OCI-LY1 (cell line): ENCODE data around the gene OTUD6A.

Experiments
- H2AFZ ChIP-seq: fragments of 200-600 bp; sonication (generic), shearing (Covaris generic); 2 replicates; pipeline ENCODE4 v1.6.0; 2014; ENCODE audit warnings: antibody characterized with exemption, mild to moderate bottlenecking, low read length
- H3F3A ChIP-seq: fragments of 200-600 bp; sonication (generic), shearing (Covaris generic); 2 replicates; pipeline ENCODE4 v1.6.0; 2014; ENCODE audit warnings: mild to moderate bottlenecking, antibody characterized with exemption, low read length, moderate library complexity; ENCODE audit not compliant: insufficient read depth
- H3K27ac ChIP-seq: fragments of 200-600 bp; sonication (generic); 2 replicates; pipeline ENCODE4 v1.5.1; 2014; ENCODE audit warnings: low read length, mixed run types, mild to moderate bottlenecking, low read depth; ENCODE audit not compliant: poor library complexity, severe bottlenecking
- H3K27me3 ChIP-seq: fragments of 200-600 bp; sonication (generic); 2 replicates; pipeline ENCODE4 v1.6.0; 2014; ENCODE audit warnings: antibody characterized with exemption, mild to moderate bottlenecking, low read length, moderate library complexity; ENCODE audit not compliant: insufficient read depth
- H3K36me3 ChIP-seq: fragments of 200-600 bp; sonication (generic); 2 replicates; pipeline ENCODE4 v1.6.1; 2014; ENCODE audit warnings: mild to moderate bottlenecking, antibody characterized with exemption, low read length, moderate library complexity, mixed read lengths; ENCODE audit not compliant: insufficient read depth
- H3K4me1 ChIP-seq: fragments of 200-600 bp; sonication (generic); 2 replicates; pipeline ENCODE4 v1.5.1; 2014; ENCODE audit warnings: mild to moderate bottlenecking, low read length, moderate library complexity; ENCODE audit not compliant: insufficient read depth, severe bottlenecking
- H3K4me2 ChIP-seq: fragments of 200-600 bp; sonication (generic), shearing (Covaris generic); 2 replicates; pipeline ENCODE4 v1.6.1; 2014; ENCODE audit warnings: low read length
- H3K4me3 ChIP-seq: fragments of 200-600 bp; sonication (generic); 2 replicates; pipeline ENCODE4 v1.5.1; 2014; ENCODE audit warnings: low read length, low read depth, mild to moderate bottlenecking, mixed read lengths; ENCODE audit not compliant: poor library complexity, severe bottlenecking
- H3K79me2 ChIP-seq: fragments of 200-600 bp; shearing (Covaris generic); 2 replicates; pipeline ENCODE4 v1.6.1; 2016; ENCODE audit warnings: mixed run types, low read length, mixed read lengths; ENCODE audit not compliant: insufficient read depth
- H3K9ac ChIP-seq: fragments of 200-600 bp; sonication (generic), shearing (Covaris generic); 2 replicates; pipeline ENCODE4 v1.6.1; 2014; ENCODE audit warnings: mild to moderate bottlenecking, low read length, mixed read lengths
- H3K9me2 ChIP-seq: fragments of 200-600 bp; sonication (generic), shearing (Covaris generic); 2 replicates; pipeline ENCODE4 v1.6.1; 2014; ENCODE audit warnings: low read depth, mild to moderate bottlenecking, low read length, mixed read lengths
- H3K9me3 ChIP-seq: fragments of 200-600 bp; shearing (Covaris generic); 2 replicates; pipeline ENCODE4 v1.6.1; 2014; ENCODE audit warnings: low read length, mixed read lengths
- H4K20me1 ChIP-seq: fragments of 200-600 bp; sonication (generic), shearing (Covaris generic); 2 replicates; pipeline ENCODE4 v1.6.0; 2016; ENCODE audit warnings: mild to moderate bottlenecking, low read length; ENCODE audit not compliant: insufficient read depth
- CTCF ChIP-seq: fragments of 200-600 bp; sonication (generic), shearing (Covaris generic); IDR thresholded peaks from 2 replicates; pipeline ENCODE4 v1.5.1; 2017; ENCODE audit warnings: mild to moderate bottlenecking, antibody characterized with exemption, low read length, moderate library complexity, mixed read lengths
- EZH2 ChIP-seq: fragments of 200-600 bp; sonication (generic), shearing (Covaris generic); IDR thresholded peaks from 2 replicates; pipeline ENCODE4 v1.8.0; 2017; ENCODE audit warnings: borderline replicate concordance, mixed run types, mild to moderate bottlenecking, antibody characterized with exemption, low read length, moderate library complexity, mixed read lengths

OTUD6A gene

DNA sequence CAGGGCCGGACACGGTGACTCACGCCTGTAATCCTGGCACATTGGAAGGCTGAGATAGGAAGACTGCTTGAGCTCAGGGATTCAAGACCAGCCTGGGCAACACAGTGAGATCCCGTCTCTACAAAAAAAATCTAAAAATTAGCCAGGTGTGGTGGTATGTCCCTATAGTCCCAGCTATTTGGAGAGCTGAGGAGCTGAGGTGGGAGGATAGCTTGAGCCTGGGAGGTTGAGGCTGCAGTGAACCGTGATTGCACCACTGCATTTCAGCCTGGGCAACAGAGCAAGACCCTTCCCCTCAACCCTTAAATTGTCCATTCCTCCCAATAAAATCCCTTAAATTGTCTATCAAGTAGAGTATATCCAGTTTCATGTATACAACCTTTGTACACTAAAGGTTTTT lies 17.0 kb downstream of the OTUD6A start:
- no peak overlapping the region for H3K4me3 ChIP-seq
- no peaks in the 10 kb centered on the region for H4K20me1 ChIP-seq
- no peak overlapping the region for H3K9ac ChIP-seq
- no peaks in the 10 kb centered on the region for H3K4me1 ChIP-seq
- no peaks in the 10 kb centered on the region for H3K79me2 ChIP-seq
- no peak overlapping the region for H3K27ac ChIP-seq
- H3K27me3 ChIP-seq = no peaks in the 10 kb centered on the region
- no peaks in the 10 kb centered on the region for H3F3A ChIP-seq
- no peaks in the 10 kb centered on the region for H3K36me3 ChIP-seq
- TF ChIP-seq EZH2 = no peak
- no peak overlapping the region for H2AFZ ChIP-seq
- H3K9me2 ChIP-seq = no peaks in the 10 kb centered on the region
- no peaks in the 10 kb centered on the region for H3K9me3 ChIP-seq
- H3K4me2 ChIP-seq = no peak overlapping the region

DNA sequence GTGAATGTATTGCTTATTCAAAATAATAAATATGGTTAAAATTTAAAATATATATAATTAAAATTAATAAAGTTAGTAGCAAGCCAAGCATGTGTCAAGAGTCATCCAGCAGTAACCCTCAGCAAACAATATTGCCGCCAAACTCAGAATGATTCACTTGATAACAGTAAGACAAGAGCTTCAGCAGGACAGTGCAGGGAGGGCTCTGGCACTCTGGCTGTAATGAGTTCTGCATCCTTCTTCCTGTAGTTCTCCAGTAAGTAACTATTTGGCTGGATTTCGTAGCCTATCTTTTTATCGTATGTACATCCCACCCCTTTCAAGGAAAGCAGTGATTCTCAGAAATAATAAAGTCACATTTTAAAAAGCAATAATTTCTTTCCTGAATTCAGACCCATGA lies 17.6 kb downstream of the OTUD6A start:
- H3K9me3 ChIP-seq = no peaks in the 10 kb centered on the region
- no peaks in the 10 kb centered on the region for H3K4me1 ChIP-seq
- no peaks in the 10 kb centered on the region for H3K27me3 ChIP-seq
- no peak overlapping the region for H2AFZ ChIP-seq
- TF ChIP-seq EZH2 = no peak
- no peak for TF ChIP-seq CTCF
- H3K4me3 ChIP-seq = no peak overlapping the region
- H3K36me3 ChIP-seq = no peaks in the 10 kb centered on the region
- no peak overlapping the region for H3K4me2 ChIP-seq
- H3K27ac ChIP-seq = no peak overlapping the region
- no peak overlapping the region for H3K9ac ChIP-seq
- no peaks in the 10 kb centered on the region for H4K20me1 ChIP-seq
- H3K79me2 ChIP-seq = no peaks in the 10 kb centered on the region
- H3F3A ChIP-seq = no peaks in the 10 kb centered on the region
- H3K9me2 ChIP-seq = no peaks in the 10 kb centered on the region

- Histone ChIP-seq H3K9ac (no peak overlapping the region), H3K9me2 (no peaks in the 10 kb centered on the region), H2AFZ (no peak overlapping the region), H3K4me1 (no peaks in the 10 kb centered on the region), H3K79me2 (no peaks in the 10 kb centered on the region), H3K36me3 (no peaks in the 10 kb centered on the region), H3K27ac (no peak overlapping the region), H3K4me3 (no peak overlapping the region), H3K27me3 (no peaks in the 10 kb centered on the region), H4K20me1 (no peaks in the 10 kb centered on the region), H3F3A (no peaks in the 10 kb centered on the region), H3K9me3 (no peaks in the 10 kb centered on the region), H3K4me2 (no peak overlapping the region)
- TF ChIP-seq EZH2 (no peak), CTCF (no peak)
Measured at GRCh38 chrX:70082723-70083122, 20.5 kb downstream of the OTUD6A start.

DNA sequence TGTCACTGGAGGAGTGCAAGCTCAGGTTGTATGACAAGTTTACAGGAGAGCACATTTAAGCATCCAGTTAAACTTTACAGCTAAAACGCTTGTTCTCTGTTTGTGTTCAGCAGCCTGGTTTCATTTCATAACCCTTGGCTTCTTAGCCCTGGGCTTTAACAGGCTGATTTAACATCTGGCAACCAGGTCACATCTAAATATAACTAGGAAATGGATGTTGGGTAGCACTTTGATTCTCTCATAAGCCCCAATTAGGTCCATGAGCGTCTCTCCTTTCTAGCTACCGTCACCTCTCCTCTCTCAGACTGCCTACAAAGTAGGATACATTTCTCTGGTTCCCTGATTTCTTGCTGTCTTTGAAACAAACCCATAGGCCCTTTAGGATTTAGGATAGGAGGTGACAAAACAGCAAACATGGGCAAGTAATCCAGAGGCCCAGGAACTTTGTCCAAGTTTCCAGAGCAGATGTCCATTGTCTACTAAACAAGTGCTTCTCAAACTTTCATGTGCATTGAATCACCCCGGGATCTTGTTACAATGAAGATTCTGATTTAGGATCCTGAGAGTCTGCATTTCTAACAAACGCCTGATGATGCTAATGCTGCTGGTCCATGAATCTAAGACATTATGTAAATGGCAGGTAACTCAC lies 22.5 kb downstream of the OTUD6A start:
- Histone ChIP-seq H3K27me3 (no peaks in the 10 kb centered on the region), H3K4me3 (no peak overlapping the region), H2AFZ (no peak overlapping the region), H3K27ac (no peak overlapping the region), H3K79me2 (no peaks in the 10 kb centered on the region), H3K9me2 (no peaks in the 10 kb centered on the region), H3F3A (no peaks in the 10 kb centered on the region), H3K36me3 (no peaks in the 10 kb centered on the region), H3K9me3 (no peaks in the 10 kb centered on the region), H3K4me1 (no peaks in the 10 kb centered on the region), H3K4me2 (no peak overlapping the region), H3K9ac (no peak overlapping the region), H4K20me1 (no peaks in the 10 kb centered on the region)
- TF ChIP-seq EZH2 (no peak), CTCF (no peak)
